IMR-90 (cell line): ENCODE measurements around the gene ATOSA. TPM values are rescaled to one million over a fixed set of nuclear protein-coding genes. Genes with fewer than 3 reads are reported as not detected.

Experiments
- polyA plus RNA-seq, 3 experiments: library from polyadenylated mRNA; depleted of rRNA; stranded (reverse); fragments of >200 nt; gene quantifications; 2 replicates each; pipeline ENCODE4 v1.2.3, GENCODE V29; 2012; ENCODE audit warnings: low replicate concordance in 1 of 3
- total RNA-seq: library from RNA; depleted of rRNA; stranded (reverse); fragments of >200 nt; gene quantifications from 2 replicates; pipeline ENCODE4 v1.2.3, GENCODE V29; 2012; rRNA removed

ATOSA gene
- total and polyA plus RNA-seq, 2 of the 4 experiments (the other 2 are of a cell fraction), result 13.2 to 17.2 TPM

Other genes with a start within 250 kb of the ATOSA start
- gene MYO5A, start 150.5 kb downstream of the ATOSA start, total RNA-seq, result 65.3 and 69.2 TPM in 2 replicates
- gene MYO5A, start 150.5 kb downstream of the ATOSA start, polyA plus RNA-seq (2012; rRNA removed), result 17.5 and 19.4 TPM in 2 replicates
- 65.2 and 118 TPM in 2 replicates for gene ARPP19, start 110.4 kb downstream of the ATOSA start, total RNA-seq
- 23.6 and 33.4 TPM in 2 replicates for gene ARPP19, start 110.4 kb downstream of the ATOSA start, polyA plus RNA-seq (2012; rRNA removed)
- gene ONECUT1, start 110.9 kb upstream of the ATOSA start, total RNA-seq, result not detected in 2 replicates
- gene ONECUT1, start 110.9 kb upstream of the ATOSA start, polyA plus RNA-seq (2012; rRNA removed), result not detected in 2 replicates